SK-N-SH treated with all-trans-retinoic acid at 6 μM for 48 hours (cell line): ENCODE results near the gene TMCO2.

ENCODE experiments used
- ATAC-seq: fragments of 200-7000 bp; cut with Tn5 transposase; 3 replicates; pipeline ENCODE4 v1.9.1; 2020; ENCODE audit warnings: mild to moderate bottlenecking, moderate library complexity
- ARNTL ChIP-seq: fragments of 450-650 bp; formaldehyde crosslinking; IDR thresholded peaks from 2 replicates; pipeline ENCODE4 v1.5.0; 2020; ENCODE audit warnings: low read depth, mild to moderate bottlenecking, moderate library complexity, borderline replicate concordance
- BACH2 ChIP-seq: fragments of 250-450 bp; sonication (Bioruptor Pico); IDR thresholded peaks from 2 replicates; pipeline ENCODE4 v1.9.0; 2021; ENCODE audit warnings: mild to moderate bottlenecking, borderline replicate concordance
- CSDC2 ChIP-seq: fragments of 250-450 bp; sonication (Bioruptor Pico); IDR thresholded peaks from 2 replicates; pipeline ENCODE4 v1.5.0; 2020; ENCODE audit warnings: mild to moderate bottlenecking, moderate library complexity
- ESRRG ChIP-seq: fragments of 250-450 bp; sonication (Bioruptor Pico); IDR thresholded peaks from 2 replicates; pipeline ENCODE4 v1.6.1; 2021; ENCODE audit warnings: mild to moderate bottlenecking
- GLIS3 ChIP-seq: fragments of 250-450 bp; sonication (Bioruptor Pico); IDR thresholded peaks from 2 replicates; pipeline ENCODE4 v1.5.0; 2020; ENCODE audit warnings: mild to moderate bottlenecking, moderate library complexity
- ISL1 ChIP-seq: fragments of 250-450 bp; sonication (Bioruptor Pico); IDR thresholded peaks from 2 replicates; pipeline ENCODE4 v2.1.2; 2022; ENCODE audit warnings: mild to moderate bottlenecking, moderate library complexity
- OSR1 ChIP-seq: fragments of 250-450 bp; sonication (Bioruptor Pico); IDR thresholded peaks from 2 replicates; pipeline ENCODE4 v1.8.0; 2022; ENCODE audit warnings: moderate library complexity, mild to moderate bottlenecking, inconsistent platforms
- PPARA ChIP-seq: fragments of 250-450 bp; sonication (Bioruptor Pico); IDR thresholded peaks from 2 replicates; pipeline ENCODE4 v1.5.0; 2020; ENCODE audit warnings: mild to moderate bottlenecking, borderline replicate concordance
- RARB ChIP-seq: fragments of 250-450 bp; sonication (Bioruptor Pico); IDR thresholded peaks from 2 replicates; pipeline ENCODE4 v1.8.0; 2021; ENCODE audit warnings: mild to moderate bottlenecking, moderate library complexity
- SNAI2 ChIP-seq: fragments of 250-450 bp; sonication (Bioruptor Pico); IDR thresholded peaks from 2 replicates; pipeline ENCODE4 v1.5.0; 2020; ENCODE audit warnings: mild to moderate bottlenecking, moderate library complexity
- TCF4 ChIP-seq: fragments of 250-450 bp; sonication (Bioruptor Pico); IDR thresholded peaks from 2 replicates; pipeline ENCODE4 v1.8.0; 2021; ENCODE audit warnings: mild to moderate bottlenecking, moderate library complexity, borderline replicate concordance
- ZC3H10 ChIP-seq: fragments of 250-450 bp; sonication (Bioruptor Pico); IDR thresholded peaks from 2 replicates; pipeline ENCODE4 v1.5.1; 2021; ENCODE audit warnings: mild to moderate bottlenecking, moderate library complexity
- ZFP30 ChIP-seq: fragments of 450-650 bp; formaldehyde crosslinking; IDR thresholded peaks from 2 replicates; pipeline ENCODE4 v1.5.0; 2022; ENCODE audit warnings: mild to moderate bottlenecking, moderate library complexity
- ZNF565 ChIP-seq: fragments of 450-650 bp; formaldehyde crosslinking; conservative IDR thresholded peaks from 2 replicates; pipeline ENCODE4 v1.5.0; 2020; ENCODE audit warnings: low read depth, mild to moderate bottlenecking, moderate library complexity
- ZNF70 ChIP-seq: fragments of 450-650 bp; formaldehyde crosslinking; IDR thresholded peaks from 2 replicates; pipeline ENCODE4 v1.5.0; 2020; ENCODE audit warnings: mild to moderate bottlenecking, moderate library complexity
- ZNF8 ChIP-seq: fragments of 450-650 bp; formaldehyde crosslinking; IDR thresholded peaks from 2 replicates; pipeline ENCODE4 v1.5.0; 2020; ENCODE audit warnings: mild to moderate bottlenecking, moderate library complexity
- TF ChIP-seq, protein P1 (sequence below): fragments of 250-450 bp; sonication (Bioruptor Pico); IDR thresholded peaks from 2 replicates; pipeline ENCODE4 v1.5.1; 2020; ENCODE audit warnings: low read depth, mild to moderate bottlenecking, moderate library complexity
- TF ChIP-seq, protein P2 (sequence below): fragments of 250-450 bp; sonication (Bioruptor Pico); IDR thresholded peaks from 2 replicates; pipeline ENCODE4 v1.5.0; 2020; ENCODE audit warnings: mild to moderate bottlenecking, moderate library complexity
- TF ChIP-seq, protein P3 (sequence below): fragments of 250-450 bp; sonication (Bioruptor Pico); IDR thresholded peaks from 2 replicates; pipeline ENCODE4 v1.8.0; 2020; ENCODE audit warnings: mild to moderate bottlenecking, moderate library complexity, borderline replicate concordance
- TF ChIP-seq, protein P4 (sequence below): fragments of 250-450 bp; sonication (Bioruptor Pico); IDR thresholded peaks from 2 replicates; pipeline ENCODE4 v1.8.0; 2021; ENCODE audit warnings: low read depth, mild to moderate bottlenecking, moderate library complexity, borderline replicate concordance

TMCO2 gene

DNA sequence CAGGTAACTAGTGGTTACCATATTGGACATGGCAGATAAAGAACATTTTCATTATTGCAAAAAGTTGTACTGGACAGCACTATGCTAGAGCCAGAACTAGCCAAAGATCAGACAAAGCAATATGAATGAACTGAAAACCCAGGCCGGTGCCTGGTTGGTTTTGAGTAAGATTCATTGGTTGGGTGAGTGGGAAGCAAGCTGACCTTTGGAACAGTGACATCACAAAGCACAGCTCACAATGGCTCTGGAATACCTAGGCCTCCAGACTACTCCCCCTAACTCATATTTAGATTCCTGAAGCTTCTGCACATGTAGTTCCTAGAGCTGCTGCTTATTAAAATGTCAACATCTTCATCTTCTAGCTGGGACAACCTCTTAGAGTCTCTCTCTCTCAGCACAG lies at the start of gene TMCO2:
Gene TMCO2 (plus strand): TSS at position 283 of the 400 bp plus-strand sequence. CDS start 57 bp downstream, at position 340.
- TF ChIP-seq ZNF8 (CRISPR knock-in tag), result no peak
- TF ChIP-seq, protein P1, sequence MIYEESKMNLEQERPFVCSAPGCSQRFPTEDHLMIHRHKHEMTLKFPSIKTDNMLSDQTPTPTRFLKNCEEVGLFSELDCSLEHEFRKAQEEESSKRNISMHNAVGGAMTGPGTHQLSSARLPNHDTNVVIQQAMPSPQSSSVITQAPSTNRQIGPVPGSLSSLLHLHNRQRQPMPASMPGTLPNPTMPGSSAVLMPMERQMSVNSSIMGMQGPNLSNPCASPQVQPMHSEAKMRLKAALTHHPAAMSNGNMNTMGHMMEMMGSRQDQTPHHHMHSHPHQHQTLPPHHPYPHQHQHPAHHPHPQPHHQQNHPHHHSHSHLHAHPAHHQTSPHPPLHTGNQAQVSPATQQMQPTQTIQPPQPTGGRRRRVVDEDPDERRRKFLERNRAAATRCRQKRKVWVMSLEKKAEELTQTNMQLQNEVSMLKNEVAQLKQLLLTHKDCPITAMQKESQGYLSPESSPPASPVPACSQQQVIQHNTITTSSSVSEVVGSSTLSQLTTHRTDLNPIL (CRISPR knock-in tag), result no peak
- TF ChIP-seq PPARA (CRISPR knock-in tag), result no peak
- TF ChIP-seq CSDC2 (CRISPR knock-in tag), result no peak
- no peak for TF ChIP-seq GLIS3 (CRISPR knock-in tag)
- TF ChIP-seq SNAI2, result no peak
- TF ChIP-seq ARNTL, result no peak
- no peak for TF ChIP-seq ZNF565 (CRISPR knock-in tag)
- no peak for TF ChIP-seq RARB (CRISPR knock-in tag)
- TF ChIP-seq, protein P2, sequence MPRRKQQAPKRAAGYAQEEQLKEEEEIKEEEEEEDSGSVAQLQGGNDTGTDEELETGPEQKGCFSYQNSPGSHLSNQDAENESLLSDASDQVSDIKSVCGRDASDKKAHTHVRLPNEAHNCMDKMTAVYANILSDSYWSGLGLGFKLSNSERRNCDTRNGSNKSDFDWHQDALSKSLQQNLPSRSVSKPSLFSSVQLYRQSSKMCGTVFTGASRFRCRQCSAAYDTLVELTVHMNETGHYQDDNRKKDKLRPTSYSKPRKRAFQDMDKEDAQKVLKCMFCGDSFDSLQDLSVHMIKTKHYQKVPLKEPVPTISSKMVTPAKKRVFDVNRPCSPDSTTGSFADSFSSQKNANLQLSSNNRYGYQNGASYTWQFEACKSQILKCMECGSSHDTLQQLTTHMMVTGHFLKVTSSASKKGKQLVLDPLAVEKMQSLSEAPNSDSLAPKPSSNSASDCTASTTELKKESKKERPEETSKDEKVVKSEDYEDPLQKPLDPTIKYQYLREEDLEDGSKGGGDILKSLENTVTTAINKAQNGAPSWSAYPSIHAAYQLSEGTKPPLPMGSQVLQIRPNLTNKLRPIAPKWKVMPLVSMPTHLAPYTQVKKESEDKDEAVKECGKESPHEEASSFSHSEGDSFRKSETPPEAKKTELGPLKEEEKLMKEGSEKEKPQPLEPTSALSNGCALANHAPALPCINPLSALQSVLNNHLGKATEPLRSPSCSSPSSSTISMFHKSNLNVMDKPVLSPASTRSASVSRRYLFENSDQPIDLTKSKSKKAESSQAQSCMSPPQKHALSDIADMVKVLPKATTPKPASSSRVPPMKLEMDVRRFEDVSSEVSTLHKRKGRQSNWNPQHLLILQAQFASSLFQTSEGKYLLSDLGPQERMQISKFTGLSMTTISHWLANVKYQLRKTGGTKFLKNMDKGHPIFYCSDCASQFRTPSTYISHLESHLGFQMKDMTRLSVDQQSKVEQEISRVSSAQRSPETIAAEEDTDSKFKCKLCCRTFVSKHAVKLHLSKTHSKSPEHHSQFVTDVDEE, result no peak
- TF ChIP-seq, protein P3, sequence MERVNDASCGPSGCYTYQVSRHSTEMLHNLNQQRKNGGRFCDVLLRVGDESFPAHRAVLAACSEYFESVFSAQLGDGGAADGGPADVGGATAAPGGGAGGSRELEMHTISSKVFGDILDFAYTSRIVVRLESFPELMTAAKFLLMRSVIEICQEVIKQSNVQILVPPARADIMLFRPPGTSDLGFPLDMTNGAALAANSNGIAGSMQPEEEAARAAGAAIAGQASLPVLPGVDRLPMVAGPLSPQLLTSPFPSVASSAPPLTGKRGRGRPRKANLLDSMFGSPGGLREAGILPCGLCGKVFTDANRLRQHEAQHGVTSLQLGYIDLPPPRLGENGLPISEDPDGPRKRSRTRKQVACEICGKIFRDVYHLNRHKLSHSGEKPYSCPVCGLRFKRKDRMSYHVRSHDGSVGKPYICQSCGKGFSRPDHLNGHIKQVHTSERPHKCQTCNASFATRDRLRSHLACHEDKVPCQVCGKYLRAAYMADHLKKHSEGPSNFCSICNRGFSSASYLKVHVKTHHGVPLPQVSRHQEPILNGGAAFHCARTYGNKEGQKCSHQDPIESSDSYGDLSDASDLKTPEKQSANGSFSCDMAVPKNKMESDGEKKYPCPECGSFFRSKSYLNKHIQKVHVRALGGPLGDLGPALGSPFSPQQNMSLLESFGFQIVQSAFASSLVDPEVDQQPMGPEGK, result no peak
- no peak for TF ChIP-seq OSR1 (CRISPR knock-in tag)
- TF ChIP-seq ESRRG (CRISPR knock-in tag), result no peak
- TF ChIP-seq, protein P4, sequence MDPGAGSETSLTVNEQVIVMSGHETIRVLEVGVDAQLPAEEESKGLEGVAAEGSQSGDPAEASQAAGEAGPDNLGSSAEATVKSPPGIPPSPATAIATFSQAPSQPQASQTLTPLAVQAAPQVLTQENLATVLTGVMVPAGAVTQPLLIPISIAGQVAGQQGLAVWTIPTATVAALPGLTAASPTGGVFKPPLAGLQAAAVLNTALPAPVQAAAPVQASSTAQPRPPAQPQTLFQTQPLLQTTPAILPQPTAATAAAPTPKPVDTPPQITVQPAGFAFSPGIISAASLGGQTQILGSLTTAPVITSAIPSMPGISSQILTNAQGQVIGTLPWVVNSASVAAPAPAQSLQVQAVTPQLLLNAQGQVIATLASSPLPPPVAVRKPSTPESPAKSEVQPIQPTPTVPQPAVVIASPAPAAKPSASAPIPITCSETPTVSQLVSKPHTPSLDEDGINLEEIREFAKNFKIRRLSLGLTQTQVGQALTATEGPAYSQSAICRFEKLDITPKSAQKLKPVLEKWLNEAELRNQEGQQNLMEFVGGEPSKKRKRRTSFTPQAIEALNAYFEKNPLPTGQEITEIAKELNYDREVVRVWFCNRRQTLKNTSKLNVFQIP, result no peak
- no peak for ATAC-seq

DNA sequence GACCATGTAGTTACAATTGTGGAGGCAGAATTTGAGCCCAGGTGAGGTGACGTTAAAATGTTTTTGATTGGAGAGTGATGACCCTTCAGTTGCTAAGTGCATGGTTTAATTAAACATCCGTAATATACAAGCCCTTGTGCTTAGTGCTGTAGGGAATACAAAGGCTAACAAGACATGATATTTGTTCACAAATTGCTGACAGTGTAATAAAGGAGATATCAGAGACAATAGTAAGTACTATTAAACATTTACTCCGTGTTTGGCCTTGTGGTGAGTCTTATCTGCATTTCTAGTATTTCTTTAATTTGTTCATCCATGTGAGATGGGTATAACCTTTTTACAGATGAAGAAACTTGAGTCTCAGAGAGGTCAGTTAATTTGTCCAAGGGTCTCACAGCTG lies 48.6 kb upstream of the TMCO2 start:
- ATAC-seq, result no peak
- TF ChIP-seq PPARA (CRISPR knock-in tag), result no peak
- TF ChIP-seq, protein P2, result no peak
- TF ChIP-seq ZFP30 (CRISPR knock-in tag), result no peak
- no peak for TF ChIP-seq RARB (CRISPR knock-in tag)
- no peak for TF ChIP-seq ZNF8 (CRISPR knock-in tag)
- TF ChIP-seq GLIS3 (CRISPR knock-in tag), result no peak
- TF ChIP-seq ISL1 (CRISPR knock-in tag), result no peak
- no peak for TF ChIP-seq ARNTL
- no peak for TF ChIP-seq BACH2 (CRISPR knock-in tag)
- no peak for TF ChIP-seq ESRRG (CRISPR knock-in tag)
- TF ChIP-seq, protein P1 (CRISPR knock-in tag), result no peak
- no peak for TF ChIP-seq ZC3H10 (CRISPR knock-in tag)
- TF ChIP-seq TCF4 (CRISPR knock-in tag), result no peak
- TF ChIP-seq SNAI2, result no peak
- no peak for TF ChIP-seq ZNF70 (CRISPR knock-in tag)
- TF ChIP-seq, protein P3, result no peak
- TF ChIP-seq, protein P4, result no peak
